Spleen (tissue), 11 donors: Measurements from ENCODE around the gene TNFSF9. TPM values are rescaled to one million over a fixed set of nuclear protein-coding genes. Genes with fewer than 3 reads are reported as not detected.
A peak's percentile ranks its signal among the peaks of the same experiment; 100 is the strongest.

Experiments used
- DNase-seq: peaks from one replicate; pipeline ENCODE4 v3.0.0-alpha.2; 2020
- H3K27ac ChIP-seq, 8 donors: fragments of 200-600 bp; sonication (generic) in 7 of 8; 1 replicate in 4 of 8; 2 replicates in 4 of 8; pipeline versions ENCODE4 v1.5.0 to v1.8.0; 2016 to 2021; ENCODE audit warnings: inconsistent platforms in 4 of 8, mild to moderate bottlenecking in 4 of 8, moderate library complexity in 1 of 8
- H3K27me3 ChIP-seq, 7 donors: fragments of 200-600 bp; sonication (generic) in 6 of 7; replicated peaks in 1 of 7; 1 replicate in 4 of 7; 2 replicates in 3 of 7; pipeline versions ENCODE4 v1.5.0 to v1.8.0; 2016 to 2021; ENCODE audit warnings: inconsistent platforms in 3 of 7, mild to moderate bottlenecking in 1 of 7
- H3K36me3 ChIP-seq, 6 donors: fragments of 200-600 bp; sonication (generic) in 5 of 6; 1 replicate in 4 of 6; 2 replicates in 2 of 6; pipeline versions ENCODE4 v1.5.0 to v1.8.0; 2016 to 2021; ENCODE audit warnings: inconsistent platforms in 2 of 6
- H3K4me1 ChIP-seq, 6 donors: fragments of 200-600 bp; sonication (generic) in 5 of 6; 1 replicate in 3 of 6; 2 replicates in 3 of 6; pipeline versions ENCODE4 v1.5.0 to v1.8.0; 2016 to 2021; ENCODE audit warnings: inconsistent platforms in 3 of 6
- H3K4me3 ChIP-seq, 8 donors: fragments of 200-600 bp; sonication (generic) in 7 of 8; 1 replicate in 4 of 8; 2 replicates in 4 of 8; pipeline versions ENCODE4 v1.5.0 to v1.8.0; 2016 to 2021; ENCODE audit warnings: inconsistent platforms in 4 of 8, mild to moderate bottlenecking in 4 of 8, moderate library complexity in 2 of 8
- H3K9me3 ChIP-seq, 8 donors: fragments of 200-600 bp; sonication (generic) in 7 of 8; 1 replicate in 4 of 8; 2 replicates in 4 of 8; pipeline versions ENCODE4 v1.5.0 to v1.8.0; 2016 to 2021; ENCODE audit warnings: inconsistent platforms in 4 of 8
- POLR2A ChIP-seq, 3 donors: fragments of 450-650 bp; IDR thresholded peaks; one replicate each; pipeline ENCODE4 v1.5.1; 2017; ENCODE audit warnings: antibody characterized with exemption in 3 of 3, mild to moderate bottlenecking in 1 of 3
- POLR2AphosphoS5 ChIP-seq, 3 donors: sonication (generic); formaldehyde crosslinking; IDR thresholded peaks; one replicate each; pipeline ENCODE4 v1.5.1; 2017; ENCODE audit warnings: antibody characterized with exemption in 3 of 3
- WGBS, 5 donors: extraction: QIAGEN DNeasy Blood & Tissue Kit in 3 of 5; methylation state at CpG; one replicate each; pipeline versions ENCODE4 v1.1.5 to v1.1.7; 2013 to 2018; 5-methylcytosine and 5-hydroxymethylcytosine counted together
- intact Hi-C: fragments of 100-400 bp; cut with DNase I; formaldehyde crosslinking; loops from one replicate; pipeline ENCODE4 v1.15.0; 2023; ENCODE audit warnings: low total_unique reads
- polyA plus RNA-seq, 3 donors: library from polyadenylated mRNA; stranded (reverse); fragments of 200-250 nt; gene quantifications; one replicate each; pipeline ENCODE4 v1.2.1, GENCODE V29; 2013
- total RNA-seq, 7 donors: library from RNA; depleted of rRNA in 3 of 7; stranded (reverse); fragments of >200 nt in 3 of 7; fragmentation: NEBNext Ultra II Directional in 4 of 7; extraction: Animal tissue kit (Norgen Biotek cat#: 25700) in 4 of 7; gene quantifications; one replicate each; pipeline versions ENCODE4 v1.1.0 to v1.2.1, GENCODE V29; 2016 to 2021
- TF ChIP-seq, protein P1 (sequence below), 11 experiments: fragments of 200-600 bp in 7 of 11; fragments of 450-650 bp in 4 of 11; sonication (generic) in 4 of 11; IDR thresholded peaks in 8 of 11; conservative IDR thresholded peaks in 3 of 11; 1 replicate in 7 of 11; 2 replicates in 4 of 11; pipeline versions ENCODE4 v1.4.0 to v1.8.0; 2016 to 2021; ENCODE audit warnings: antibody characterized with exemption in 11 of 11, inconsistent platforms in 4 of 11, mild to moderate bottlenecking in 1 of 11
- donor health status: healthy with polysubstance abuse.
- donor health status: DM: no; HTN: no; CAD: no; lungs with moderate emphysema.
- donor health status: DM: no; HTN: no; CAD: no.
- donor health status: Bipolar disorder and iron deficiency.
- donor health status: healthy.
- donor health status: DM: no; HTN: no; CAD: no.
- donor health status: DM: yes; HTN: yes; CAD: no.

TNFSF9 gene
- total and polyA plus RNA-seq, 10 donors = 0.72 to 4.1 (median 2.9) TPM

DNA sequence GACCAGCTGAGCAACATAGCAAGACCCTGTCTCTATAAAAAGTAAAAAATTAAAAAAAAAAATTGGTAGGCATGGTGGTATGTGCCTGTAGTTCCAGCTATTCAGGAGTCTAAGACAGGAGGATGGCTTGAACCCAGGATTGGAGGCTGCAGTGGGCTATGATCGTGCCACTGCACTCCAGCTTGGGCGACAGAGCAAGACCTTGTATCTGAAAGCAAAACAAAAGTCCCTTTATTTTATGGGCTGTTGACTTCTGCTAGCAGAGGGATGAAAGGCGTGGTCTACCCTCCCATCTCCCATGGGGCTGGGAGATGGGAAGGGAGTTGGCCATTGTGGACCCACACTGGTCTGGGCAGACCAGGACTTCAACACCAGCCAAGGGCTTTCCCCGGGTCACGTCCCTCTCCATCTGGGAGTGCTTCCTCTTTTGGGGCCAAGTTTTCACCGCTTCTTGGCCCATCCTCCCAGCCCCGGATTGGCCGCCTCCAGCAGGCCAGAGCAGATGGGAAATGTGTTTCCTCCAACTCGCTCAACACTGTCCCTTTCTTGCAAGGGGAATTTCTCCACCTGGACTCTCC is 2.2 kb upstream of the TNFSF9 start:
- no peaks in the 10 kb centered on the region for H3K36me3 ChIP-seq
- peaks cover 0 to 33% (median 7%) of the 10 kb centered on the region in 7 donors for H3K27me3 ChIP-seq
- peak overlapping the region in 5 of 8 donors; percentile 7 to 75 (median 60) for H3K27ac ChIP-seq
- H3K9me3 ChIP-seq = no peaks in the 10 kb centered on the region
- intact Hi-C loops = no loop called here
- peak in 2 of 3 donors; percentile 27 to 50 for TF ChIP-seq POLR2AphosphoS5 (IDR thresholded peaks at IDR 0.05)
- no peak for TF ChIP-seq POLR2A (IDR thresholded peaks at IDR 0.05)
- H3K4me1 ChIP-seq = peaks cover 6 to 72% (median 50%) of the 10 kb centered on the region in 6 donors
- WGBS, 5 donors = 27 to 51% (median 33%) methylated on average over 8 to 9 of the region's 9 CpGs
- H3K4me3 ChIP-seq = no peak overlapping the region
- peak; percentile 77 for DNase-seq

DNA sequence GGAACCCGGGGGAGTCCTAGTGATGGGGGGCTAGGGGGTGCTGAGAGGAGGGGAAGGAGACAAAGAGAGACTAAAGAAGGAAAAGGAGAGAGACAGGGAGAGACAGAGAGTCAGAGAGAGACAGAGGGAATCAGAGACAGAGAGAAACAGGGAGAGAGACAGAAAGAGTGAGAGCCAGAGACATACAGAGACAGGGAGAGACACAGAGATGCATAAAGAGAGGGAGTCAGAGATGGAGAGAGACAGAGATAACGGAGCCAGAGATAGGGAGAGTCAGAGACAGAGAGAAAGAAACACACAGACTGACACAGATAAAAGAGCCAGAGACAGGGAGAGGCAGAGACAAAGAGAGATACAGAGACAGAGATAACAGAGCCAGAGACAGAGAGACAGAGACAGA is 1.5 kb upstream of the TNFSF9 start:
- no peak for DNase-seq
- Histone ChIP-seq H3K4me3 (no peak overlapping the region), H3K36me3 (no peaks in the 10 kb centered on the region), H3K4me1 (peaks cover 6 to 66% (median 48%) of the 10 kb centered on the region in 6 donors), H3K9me3 (no peaks in the 10 kb centered on the region), H3K27me3 (peaks cover 0 to 39% (median 7%) of the 10 kb centered on the region in 7 donors), H3K27ac (peak overlapping the region in 1 of 8 donors; percentile 75)
- intact Hi-C loops = no loop called here
- TF ChIP-seq POLR2A (IDR thresholded peaks at IDR 0.05) (no peak), POLR2AphosphoS5 (IDR thresholded peaks at IDR 0.05) (no peak)
- TF ChIP-seq, protein P1, sequence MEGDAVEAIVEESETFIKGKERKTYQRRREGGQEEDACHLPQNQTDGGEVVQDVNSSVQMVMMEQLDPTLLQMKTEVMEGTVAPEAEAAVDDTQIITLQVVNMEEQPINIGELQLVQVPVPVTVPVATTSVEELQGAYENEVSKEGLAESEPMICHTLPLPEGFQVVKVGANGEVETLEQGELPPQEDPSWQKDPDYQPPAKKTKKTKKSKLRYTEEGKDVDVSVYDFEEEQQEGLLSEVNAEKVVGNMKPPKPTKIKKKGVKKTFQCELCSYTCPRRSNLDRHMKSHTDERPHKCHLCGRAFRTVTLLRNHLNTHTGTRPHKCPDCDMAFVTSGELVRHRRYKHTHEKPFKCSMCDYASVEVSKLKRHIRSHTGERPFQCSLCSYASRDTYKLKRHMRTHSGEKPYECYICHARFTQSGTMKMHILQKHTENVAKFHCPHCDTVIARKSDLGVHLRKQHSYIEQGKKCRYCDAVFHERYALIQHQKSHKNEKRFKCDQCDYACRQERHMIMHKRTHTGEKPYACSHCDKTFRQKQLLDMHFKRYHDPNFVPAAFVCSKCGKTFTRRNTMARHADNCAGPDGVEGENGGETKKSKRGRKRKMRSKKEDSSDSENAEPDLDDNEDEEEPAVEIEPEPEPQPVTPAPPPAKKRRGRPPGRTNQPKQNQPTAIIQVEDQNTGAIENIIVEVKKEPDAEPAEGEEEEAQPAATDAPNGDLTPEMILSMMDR (IDR thresholded peaks at IDR 0.05 in 8 of 11, conservative IDR thresholded peaks at IDR 0.05 in 3 of 11) = no peak
- 23 to 62% (median 54%) methylated on average over 2 of the region's 2 CpGs for WGBS, 5 donors

DNA sequence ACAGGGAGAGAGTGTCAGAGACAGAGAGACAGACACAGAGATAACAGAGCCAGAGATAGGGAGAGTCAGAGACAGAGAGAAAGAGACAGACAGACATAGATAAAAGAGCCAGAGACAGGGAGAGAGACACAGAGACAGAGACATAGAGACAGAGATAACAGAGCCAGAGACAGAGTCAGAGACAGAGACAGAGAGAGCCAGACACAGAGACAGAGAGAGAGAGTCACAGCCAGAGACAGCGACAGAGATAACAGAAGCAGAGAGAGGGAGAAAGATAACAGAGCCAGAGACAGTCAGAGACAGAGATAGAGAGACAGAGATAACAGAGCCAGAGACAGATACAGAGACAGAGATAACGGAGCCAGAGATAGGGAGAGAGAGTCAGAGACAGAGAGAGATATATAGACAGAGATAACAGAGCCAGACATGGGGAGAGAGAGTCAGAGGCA is 865 bp upstream of the TNFSF9 start:
- DNase-seq = no peak
- intact Hi-C loops = no loop called here
- H3K9me3 ChIP-seq = no peaks in the 10 kb centered on the region
- H3K27ac ChIP-seq = peak overlapping the region in 1 of 8 donors; percentile 85
- H3K4me1 ChIP-seq = peaks cover 6 to 59% (median 46%) of the 10 kb centered on the region in 6 donors
- peaks cover 0 to 45% (median 7%) of the 10 kb centered on the region in 7 donors for H3K27me3 ChIP-seq
- WGBS, 5 donors = 68 to 79% (median 73%) methylated on average over 2 of the region's 2 CpGs
- H3K4me3 ChIP-seq = peak overlapping the region in 3 of 8 donors; percentile 52 to 76 (median 53)
- H3K36me3 ChIP-seq = peaks cover 0 to 6% (median 2%) of the 10 kb centered on the region in 6 donors
- TF ChIP-seq, protein P1 (IDR thresholded peaks at IDR 0.05 in 8 of 11, conservative IDR thresholded peaks at IDR 0.05 in 3 of 11) = no peak
- TF ChIP-seq POLR2A (IDR thresholded peaks at IDR 0.05) (no peak), POLR2AphosphoS5 (IDR thresholded peaks at IDR 0.05) (no peak)

DNA sequence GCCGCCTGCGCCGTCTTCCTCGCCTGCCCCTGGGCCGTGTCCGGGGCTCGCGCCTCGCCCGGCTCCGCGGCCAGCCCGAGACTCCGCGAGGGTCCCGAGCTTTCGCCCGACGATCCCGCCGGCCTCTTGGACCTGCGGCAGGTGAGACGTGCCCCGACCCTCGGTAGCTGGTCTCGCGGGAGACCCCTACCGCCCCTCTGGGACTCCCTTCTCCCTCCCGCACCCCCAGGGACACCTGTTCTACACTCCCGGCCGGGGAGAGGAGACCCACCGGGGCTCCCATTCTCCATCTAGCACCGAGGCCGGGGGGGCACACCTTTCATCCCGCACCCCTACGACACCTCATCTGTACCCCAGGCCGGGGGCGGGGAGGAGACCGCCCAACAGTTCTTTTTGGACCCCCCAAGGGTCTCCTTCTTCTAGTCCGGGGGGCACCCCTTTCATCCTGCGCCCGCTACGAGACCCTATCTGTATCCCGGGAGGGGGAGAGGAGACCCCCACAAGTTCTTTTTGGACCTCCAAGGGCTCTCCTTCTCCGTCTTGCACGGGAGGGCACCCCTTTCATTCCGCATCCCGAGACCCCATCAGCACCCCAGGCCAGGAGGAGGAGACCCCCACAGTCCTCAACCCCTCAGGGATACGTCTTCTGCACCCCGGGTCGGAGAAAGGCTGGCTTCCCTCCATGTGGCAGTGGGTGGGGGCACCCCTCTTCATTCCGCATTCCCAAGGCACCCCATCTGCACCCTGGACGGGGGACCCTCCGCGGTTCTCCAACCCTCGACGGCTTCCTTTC is 533 bp downstream of the TNFSF9 start:
- intact Hi-C loops = no loop called here
- Histone ChIP-seq H3K4me3 (peak overlapping the region; percentile 41 to 76 (median 52)), H3K4me1 (peaks cover 7 to 59% (median 47%) of the 10 kb centered on the region in 6 donors), H3K27ac (peak overlapping the region in 7 of 8 donors; percentile 61 to 87 (median 77)), H3K36me3 (peaks cover 0 to 7% (median 3%) of the 10 kb centered on the region in 6 donors), H3K27me3 (peaks cover 0 to 45% (median 7%) of the 10 kb centered on the region in 7 donors), H3K9me3 (peaks cover 0 to 3% (median 0%) of the 10 kb centered on the region in 8 donors)
- TF ChIP-seq POLR2AphosphoS5 (IDR thresholded peaks at IDR 0.05) (no peak), POLR2A (IDR thresholded peaks at IDR 0.05) (no peak)
- TF ChIP-seq, protein P1 (IDR thresholded peaks at IDR 0.05 in 8 of 11, conservative IDR thresholded peaks at IDR 0.05 in 3 of 11) = no peak
- no peak for DNase-seq
- WGBS, 5 donors = 10 to 22% (median 17%) methylated on average over 37 to 57 of the region's 57 CpGs
